Vagina (tissue), 2 donors: ENCODE measurements around the gene SLC22A17.

Experiments
- CTCF ChIP-seq, 3 experiments: fragments of 450-650 bp in 2 of 3; fragments of 200-600 bp in 1 of 3; sonication (generic) in 1 of 3; IDR thresholded peaks; one replicate each; pipeline ENCODE4 v1.5.1; 2017 to 2019; ENCODE audit warnings: antibody characterized with exemption in 3 of 3, mild to moderate bottlenecking in 2 of 3, moderate library complexity in 2 of 3
- POLR2A ChIP-seq, 2 donors: fragments of 450-650 bp; IDR thresholded peaks; one replicate each; pipeline ENCODE4 v1.6.1; 2017; ENCODE audit warnings: antibody characterized with exemption in 2 of 2, mild to moderate bottlenecking in 2 of 2, moderate library complexity in 2 of 2
- POLR2AphosphoS5 ChIP-seq, 2 donors: sonication (generic); formaldehyde crosslinking; IDR thresholded peaks; one replicate each; pipeline ENCODE4 v1.9.0; 2017; ENCODE audit warnings: antibody characterized with exemption in 2 of 2, mild to moderate bottlenecking in 2 of 2, low read depth in 1 of 2; ENCODE audit not compliant: insufficient read depth in 1 of 2

DNA sequence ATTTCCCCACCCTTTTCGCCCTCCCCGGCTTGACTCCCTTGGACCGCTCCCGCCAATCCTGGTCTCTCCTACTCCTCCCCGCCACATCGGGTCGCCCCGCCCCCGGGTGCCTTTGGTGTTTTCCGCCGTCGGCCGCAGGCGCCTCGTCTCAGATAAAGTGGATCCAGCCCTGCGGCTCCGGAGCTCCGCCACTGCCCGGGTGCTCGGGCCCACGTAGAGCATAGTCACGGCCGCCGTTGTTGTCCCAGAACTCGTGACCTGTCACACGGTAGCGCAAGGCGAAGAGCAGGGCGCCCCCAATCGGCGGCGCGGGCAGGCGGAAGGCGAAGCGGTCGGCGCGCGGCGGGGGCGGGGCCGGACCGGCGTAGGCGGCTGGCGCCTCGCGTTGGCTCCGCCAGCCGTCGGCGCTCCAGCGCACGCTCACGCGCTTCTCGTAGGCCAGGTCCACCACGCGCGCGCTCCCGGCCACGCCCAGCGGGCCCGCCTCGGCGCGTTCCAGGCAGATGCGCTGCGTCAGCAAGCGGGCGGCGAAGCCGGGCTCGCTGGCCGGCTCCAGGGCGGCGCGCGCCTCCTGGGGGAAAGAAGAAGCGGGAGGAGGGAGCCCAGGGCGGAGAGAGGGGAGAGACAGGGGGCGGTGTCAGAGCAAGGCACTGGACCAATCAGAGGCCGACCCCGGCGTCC is 51.3 kb downstream of the SLC22A17 start:
- TF ChIP-seq CTCF (IDR thresholded peaks at IDR 0.05) (peak; percentile 37 to 78 (median 54)), POLR2AphosphoS5 (IDR thresholded peaks at IDR 0.05; ENCODE audit: insufficient read depth in 1 of 2, low read depth in 1 of 2) (peak; percentile 61 to 86), POLR2A (IDR thresholded peaks at IDR 0.05) (peak; percentile 54 to 79)
